SK-MEL-5 (cell line): ENCODE measurements around the gene RPL10. TPM values are rescaled to one million over a fixed set of nuclear protein-coding genes. Genes with fewer than 3 reads are reported as not detected.

Source experiments
- DNase-seq: peaks from one replicate; pipeline ENCODE4 v3.0.0-alpha.2; 2016; ENCODE audit warnings: low read depth, low spot score
- in situ Hi-C: cut with HindIII; loops from 2 replicates; pipeline ENCODE4 v1.10.0; 2016; ENCODE audit warnings: low sequenced_read_pairs, high pct_unique_total_duplicates, low pct_unique_long_range_greater_than_20kb
- total RNA-seq: library from RNA; depleted of rRNA; stranded (reverse); fragments of >200 nt; shearing (Covaris generic); gene quantifications from 2 replicates; pipeline ENCODE4 v1.2.3, GENCODE V29; 2014

The RPL10 gene
- total RNA-seq, 1 experiment from 2014 or later: 3,421 TPM

DNA sequence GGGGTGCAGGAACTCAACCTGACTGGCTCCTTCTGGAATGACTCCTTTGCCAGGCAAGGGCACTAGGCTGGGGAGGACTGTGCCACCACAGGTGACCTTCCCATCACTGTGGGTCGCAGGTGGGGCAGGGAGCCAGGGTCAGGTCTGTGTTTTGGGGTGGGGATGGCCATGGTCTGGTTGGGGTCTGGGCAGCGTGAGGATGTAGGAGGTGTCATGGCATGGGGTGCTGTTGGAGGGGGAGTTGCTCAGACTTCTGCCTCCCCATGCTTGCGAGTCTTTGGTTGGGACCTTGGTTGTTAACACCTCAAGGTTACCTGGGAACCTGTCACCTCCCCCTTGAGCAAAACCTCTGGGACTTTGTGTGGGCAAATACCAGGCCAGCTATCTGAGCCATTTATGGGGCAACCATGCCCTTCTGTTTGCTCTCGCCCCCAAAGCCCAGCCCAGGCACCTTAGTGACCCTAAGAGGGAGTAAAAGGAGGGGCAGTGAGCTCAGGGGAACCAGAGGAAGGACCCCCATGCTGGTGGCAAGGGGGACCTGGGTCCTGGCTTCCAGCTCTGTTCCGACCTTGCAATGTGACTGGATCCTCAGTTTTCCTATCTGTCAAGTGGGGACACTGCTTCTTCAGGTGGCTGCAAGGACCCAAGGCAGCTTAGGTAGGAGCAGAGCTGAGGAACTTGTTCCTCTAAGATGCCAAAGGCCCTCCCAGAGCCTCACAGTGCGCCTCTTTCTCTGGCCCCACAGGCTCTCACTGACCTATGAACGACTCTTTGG, 36.4 kb downstream of the RPL10 start:
- in situ Hi-C loops: no loop called here
- no peak for DNase-seq

DNA sequence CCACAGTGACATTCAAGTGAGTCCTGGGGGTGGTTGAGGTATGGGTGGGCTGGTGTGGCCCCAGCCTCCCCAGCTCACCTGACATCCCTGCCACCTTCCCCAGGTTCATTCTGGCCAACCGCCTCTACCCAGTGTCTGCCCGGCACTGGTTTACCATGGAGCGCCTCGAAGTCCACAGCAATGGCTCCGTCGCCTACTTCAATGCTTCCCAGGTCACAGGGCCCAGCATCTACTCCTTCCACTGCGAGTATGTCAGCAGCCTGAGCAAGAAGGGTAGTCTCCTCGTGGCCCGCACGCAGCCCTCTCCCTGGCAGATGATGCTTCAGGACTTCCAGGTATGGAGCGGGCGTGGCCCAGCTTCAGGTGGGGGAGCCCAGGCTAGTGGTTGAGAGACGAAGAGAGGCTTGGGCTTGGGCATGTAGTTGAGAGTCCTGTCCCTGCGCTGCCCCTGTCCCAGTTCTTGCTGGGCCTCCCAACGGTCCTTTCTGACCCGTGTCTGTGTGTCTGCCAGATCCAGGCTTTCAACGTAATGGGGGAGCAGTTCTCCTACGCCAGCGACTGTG, 37.1 kb downstream of the RPL10 start:
- in situ Hi-C loops: no loop called here
- no peak for DNase-seq

DNA sequence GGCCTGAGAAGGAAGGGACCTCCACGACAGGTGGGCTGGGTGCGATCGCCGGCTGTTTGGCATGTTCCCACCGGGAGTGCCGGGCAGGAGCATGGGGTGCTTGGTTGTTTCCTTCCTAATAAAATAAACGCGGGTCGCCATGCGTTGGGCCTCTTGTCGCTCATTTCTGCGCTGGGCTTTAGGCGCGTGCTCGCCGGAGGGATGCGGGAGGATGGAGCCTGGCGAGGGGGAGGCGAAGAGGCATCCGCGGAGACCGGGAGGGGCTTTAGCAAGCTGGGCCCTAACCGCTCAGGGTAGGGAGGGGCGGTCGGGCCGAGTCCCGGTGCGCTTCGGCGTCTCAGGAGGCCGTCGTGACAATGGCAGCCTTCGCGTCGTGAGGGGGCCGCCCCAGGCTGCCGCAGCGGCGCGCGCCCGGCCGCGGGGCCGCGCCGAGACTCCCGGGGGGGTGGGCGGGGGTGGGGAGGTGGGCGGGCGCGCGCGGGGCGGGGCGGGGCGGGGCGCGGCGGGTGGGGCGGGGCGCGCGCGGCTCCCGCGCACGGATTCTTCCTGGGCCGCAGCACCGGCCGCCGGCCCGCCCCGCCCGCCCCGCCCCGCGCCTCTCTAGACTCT, 38.3 kb downstream of the RPL10 start:
- DNase-seq: no peak
- in situ Hi-C loops: no loop called here

DNA sequence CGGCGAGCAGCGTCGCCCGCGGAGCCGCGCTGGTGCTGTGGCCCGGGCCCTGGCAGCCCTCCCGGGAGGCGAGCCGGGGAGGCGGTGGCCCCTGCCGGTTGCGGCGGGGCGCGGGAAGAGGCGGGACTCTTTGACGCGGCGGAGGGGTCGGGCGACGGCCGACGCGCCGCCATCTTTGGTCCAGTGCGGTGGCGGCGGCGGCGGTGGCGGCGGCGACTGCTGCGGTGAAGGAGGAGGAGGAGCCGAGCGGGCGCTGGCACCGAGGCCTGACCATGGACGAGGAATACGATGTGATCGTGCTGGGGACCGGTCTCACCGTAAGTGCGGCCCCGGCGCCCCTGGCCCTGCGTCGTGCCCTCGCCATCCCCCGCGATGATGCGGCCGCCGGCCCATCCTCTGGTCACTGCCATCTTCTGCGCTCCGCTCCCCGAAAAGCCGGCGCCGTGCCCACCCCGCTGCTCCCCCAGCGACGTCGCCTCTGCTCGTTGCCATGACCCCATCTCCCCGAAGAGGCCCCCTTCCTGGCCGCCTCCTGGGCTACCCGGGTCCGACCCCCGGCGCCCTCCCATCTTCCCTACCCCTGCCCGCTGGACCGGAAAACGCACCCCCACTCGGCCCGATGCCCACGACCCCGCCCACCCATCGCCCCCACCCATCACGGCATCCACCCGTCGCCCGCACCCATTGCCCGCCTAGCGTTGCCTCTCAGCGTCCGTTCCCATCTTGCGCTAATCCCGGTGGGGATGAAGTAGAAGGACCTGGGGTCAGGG, 39.0 kb downstream of the RPL10 start, which contains the start of gene GDI1:
GDI1 (plus strand) TSS at position 172 of the 770 bp plus-strand sequence; CDS start at position 273, 101 bp downstream.
- in situ Hi-C loops: no loop called here
- DNase-seq: peak; percentile 35

DNA sequence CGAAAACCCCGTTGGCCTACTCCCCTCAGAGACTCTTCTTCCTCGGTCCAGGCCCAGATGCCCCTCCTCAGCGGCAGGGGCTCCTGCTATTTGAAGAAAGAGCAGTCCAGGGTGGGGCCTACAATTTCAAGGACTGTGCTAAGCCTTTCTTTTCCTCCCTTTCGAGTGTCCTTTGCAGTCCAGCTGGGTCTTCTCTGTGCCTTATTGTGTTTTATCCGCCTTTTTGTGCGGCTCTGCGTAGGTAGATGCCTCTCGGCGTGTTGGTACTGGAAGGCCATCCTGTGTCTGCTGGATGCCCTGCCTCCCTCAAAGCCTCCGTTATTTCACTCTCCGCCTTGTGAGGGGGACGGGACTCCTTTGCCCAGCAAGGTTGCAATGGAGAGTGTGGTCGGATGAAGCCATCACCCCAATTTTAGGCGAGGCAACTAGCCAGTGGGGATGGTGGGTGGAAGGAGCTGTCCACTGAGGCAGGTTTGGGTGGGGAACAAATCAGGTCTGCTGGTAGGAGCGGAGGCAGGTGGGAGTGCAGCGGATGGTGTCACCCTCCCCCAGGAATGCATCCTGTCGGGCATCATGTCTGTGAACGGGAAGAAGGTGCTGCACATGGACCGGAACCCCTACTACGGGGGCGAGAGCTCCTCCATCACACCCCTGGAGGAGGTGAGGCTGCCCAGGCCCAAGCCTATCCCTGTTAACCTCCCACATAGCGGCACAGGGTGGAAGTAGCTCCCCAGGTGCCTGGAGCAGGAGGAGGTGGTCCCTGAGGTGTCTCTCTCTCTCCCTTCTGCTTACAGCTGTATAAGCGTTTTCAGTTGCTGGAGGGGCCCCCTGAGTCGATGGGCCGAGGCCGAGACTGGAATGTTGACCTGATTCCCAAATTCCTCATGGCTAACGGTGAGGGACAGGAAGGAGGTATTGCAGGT, 40.1 kb downstream of the RPL10 start:
- in situ Hi-C loops: no loop called here

DNA sequence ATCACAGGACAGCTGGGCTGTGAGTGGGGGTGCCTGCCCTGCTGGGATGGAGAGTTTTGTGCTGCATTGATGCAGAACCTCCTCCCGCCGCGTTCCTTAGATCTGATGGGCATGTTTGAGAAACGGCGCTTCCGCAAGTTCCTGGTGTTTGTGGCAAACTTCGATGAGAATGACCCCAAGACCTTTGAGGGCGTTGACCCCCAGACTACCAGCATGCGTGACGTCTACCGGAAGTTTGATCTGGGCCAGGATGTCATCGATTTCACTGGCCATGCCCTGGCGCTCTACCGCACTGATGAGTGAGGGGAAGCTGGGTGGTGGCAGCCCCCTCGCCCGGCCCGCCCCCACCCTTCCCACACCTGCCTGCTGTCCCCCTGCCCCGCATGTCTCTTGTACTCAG, 41.7 kb downstream of the RPL10 start:
- DNase-seq: no peak

More for the DNA sequence above, 40.1 kb downstream of the RPL10 start:
- DNase-seq: no peak

DNA sequence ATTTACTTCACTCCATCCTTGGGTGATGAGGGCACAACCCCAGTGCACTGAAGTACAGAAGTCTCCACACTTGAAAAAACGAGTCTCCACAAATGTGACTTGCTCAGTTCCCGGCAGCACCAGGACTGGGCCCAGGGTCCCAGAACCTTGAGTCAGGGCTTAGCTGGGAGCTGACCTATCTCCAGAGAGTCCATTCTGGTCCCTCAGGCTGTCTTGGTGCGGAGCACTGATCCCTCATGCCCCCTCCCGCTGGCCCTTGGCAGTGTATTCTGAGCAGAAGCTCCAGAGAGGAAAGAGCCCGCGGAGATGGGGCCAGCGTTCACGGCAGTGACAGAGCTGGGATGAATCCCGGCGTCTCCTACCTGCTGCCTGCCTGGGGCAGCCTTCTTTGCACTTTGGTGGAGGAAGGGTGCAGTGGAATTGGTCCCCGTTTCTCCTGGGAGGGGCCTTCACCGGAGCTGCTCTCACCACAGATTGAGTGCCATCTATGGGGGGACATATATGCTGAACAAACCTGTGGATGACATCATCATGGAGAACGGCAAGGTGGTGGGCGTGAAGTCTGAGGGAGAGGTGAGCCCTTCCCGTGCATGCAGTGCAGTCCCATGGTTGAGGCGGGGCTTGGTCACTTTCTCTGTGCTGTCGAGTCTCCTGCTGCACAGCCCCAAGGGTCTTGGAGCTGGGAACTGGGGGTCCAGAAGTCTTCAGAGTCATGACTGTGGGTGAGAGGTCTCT, 42.6 kb downstream of the RPL10 start:
- in situ Hi-C loops: no loop called here

More for the DNA sequence above, 41.7 kb downstream of the RPL10 start:
- in situ Hi-C loops: no loop called here

DNA sequence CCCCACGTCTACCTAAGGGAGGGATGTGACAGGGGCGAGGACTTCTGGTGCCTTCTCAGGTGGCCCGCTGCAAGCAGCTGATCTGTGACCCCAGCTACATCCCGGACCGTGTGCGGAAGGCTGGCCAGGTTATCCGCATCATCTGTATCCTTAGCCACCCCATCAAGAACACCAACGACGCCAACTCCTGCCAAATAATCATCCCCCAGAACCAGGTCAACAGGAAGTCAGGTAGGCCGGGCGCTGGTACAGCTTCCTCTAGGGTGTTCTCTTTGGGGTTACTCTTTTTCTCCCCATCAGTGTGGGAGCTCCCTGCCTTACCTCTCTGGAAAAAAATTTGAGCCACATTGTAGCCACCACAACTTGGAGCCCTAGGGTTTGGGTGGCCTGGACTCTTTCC, 43.4 kb downstream of the RPL10 start:
- DNase-seq: no peak
- in situ Hi-C loops: no loop called here

More for the DNA sequence above, 42.6 kb downstream of the RPL10 start:
- no peak for DNase-seq

DNA sequence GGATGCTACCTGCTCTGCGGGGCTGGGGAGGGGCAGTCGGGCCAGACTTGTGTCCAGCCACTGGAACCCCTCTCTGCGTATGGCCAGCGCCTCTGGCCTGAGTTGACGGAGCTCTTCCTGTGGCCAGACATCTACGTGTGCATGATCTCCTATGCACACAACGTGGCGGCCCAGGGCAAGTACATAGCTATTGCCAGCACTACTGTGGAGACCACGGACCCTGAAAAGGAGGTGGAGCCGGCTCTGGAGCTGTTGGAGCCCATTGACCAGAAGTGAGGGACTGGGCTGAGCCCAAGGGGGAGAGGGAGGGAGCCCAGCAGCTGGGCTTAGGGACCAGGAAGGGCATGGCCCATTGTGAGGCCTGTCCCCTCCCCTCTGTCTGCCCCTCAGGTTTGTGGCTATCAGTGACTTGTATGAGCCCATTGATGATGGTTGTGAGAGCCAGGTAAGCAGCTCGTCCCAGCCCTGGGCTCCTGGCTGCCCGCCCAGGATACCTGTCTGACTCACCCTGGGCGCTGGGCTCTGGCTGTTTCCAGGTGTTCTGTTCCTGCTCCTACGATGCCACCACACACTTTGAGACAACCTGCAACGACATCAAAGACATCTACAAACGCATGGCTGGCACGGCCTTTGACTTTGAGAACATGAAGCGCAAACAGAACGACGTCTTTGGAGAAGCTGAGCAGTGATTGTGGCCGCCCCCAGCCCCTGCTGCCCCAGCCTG, 44.0 kb downstream of the RPL10 start:
- in situ Hi-C loops: no loop called here
- DNase-seq: no peak

DNA sequence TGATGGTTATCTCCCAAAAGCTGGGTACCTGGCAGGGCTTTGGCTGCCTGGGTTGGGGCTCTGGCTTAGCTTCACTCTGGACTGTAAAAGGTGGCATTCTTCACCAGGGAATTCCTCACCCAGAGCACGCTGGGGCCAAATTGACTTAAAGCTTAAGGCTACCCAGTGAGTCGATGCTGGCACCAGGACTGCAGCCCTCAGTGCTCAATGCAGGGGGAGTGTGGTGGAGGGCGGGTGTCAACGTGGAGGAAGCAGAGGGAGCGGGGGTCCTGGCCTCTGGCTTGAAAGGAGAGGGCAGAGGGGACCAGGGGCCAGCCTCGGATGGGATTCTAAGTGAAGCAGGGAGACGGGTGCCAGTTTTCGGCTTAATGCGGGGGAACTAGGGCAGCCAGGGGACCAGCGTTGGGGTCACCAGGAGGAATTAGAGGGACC, 45.3 kb downstream of the RPL10 start:
- in situ Hi-C loops: no loop called here
- no peak for DNase-seq

DNA sequence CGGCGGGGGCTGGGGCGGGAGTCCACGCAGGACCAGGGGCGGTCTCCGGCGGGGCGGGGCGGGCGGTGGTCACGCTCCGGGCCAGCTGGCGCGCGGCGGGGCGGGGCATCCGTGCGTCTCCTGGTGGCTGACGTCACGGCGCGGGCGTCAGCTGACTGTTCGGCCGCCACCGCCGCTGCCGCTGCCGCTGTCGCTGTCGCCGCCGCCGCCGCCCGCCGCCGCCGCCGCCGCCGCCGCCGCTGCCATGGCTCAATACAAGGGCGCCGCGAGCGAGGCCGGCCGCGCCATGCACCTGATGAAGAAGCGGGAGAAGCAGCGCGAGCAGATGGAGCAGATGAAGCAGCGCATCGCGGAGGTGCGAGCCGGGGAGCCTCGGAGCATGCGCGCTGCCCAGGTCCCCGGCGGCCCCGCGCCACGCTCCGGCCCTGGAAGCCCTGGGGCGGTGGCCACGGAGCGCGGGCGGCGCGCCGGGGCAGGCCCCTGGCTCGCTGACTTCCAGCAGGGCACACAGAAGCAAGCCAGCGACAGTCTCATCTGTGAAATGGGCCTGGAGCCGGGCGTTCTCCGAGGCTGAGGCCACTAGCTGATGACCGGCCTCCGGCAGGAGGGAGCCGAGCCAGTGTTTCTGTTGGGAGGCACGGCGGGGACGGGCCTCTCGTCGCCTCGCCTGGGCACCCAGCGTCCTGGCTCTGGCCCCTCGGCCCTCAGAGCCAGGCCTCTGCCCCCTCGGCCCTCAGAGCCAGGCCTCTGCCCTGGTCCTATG, 46.0 kb downstream of the RPL10 start, which contains the start of gene FAM50A:
FAM50A (plus strand) TSS at position 150 of the 763 bp plus-strand sequence; CDS start at position 245, 95 bp downstream.
- in situ Hi-C loops: no loop called here
- DNase-seq: peak; percentile 60

DNA sequence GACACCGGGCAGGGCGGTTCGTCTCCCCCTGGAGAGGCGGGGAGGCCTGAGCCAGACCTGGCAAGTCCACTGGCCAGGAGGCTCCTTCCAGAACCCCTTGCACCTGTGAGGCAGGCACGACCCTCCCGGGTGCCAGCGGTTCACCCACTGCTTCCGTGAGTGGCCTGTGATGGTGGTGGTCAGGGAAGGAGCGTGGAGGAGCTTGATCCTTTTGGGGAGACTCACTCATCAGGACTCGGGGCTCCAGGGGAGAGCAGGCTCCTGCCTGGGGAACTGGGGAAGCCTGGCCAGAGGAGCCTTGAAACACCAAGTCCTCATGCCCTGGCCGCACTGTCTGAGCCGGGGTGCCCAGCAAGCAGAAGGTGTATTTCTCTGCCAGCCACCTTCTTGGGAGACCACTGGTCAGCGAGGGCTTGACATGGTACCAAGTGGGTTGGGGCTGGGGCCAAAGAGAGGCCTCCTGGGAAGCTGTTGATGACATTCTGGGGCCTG, 46.6 kb downstream of the RPL10 start:
- in situ Hi-C loops: no loop called here
- DNase-seq: no peak

DNA sequence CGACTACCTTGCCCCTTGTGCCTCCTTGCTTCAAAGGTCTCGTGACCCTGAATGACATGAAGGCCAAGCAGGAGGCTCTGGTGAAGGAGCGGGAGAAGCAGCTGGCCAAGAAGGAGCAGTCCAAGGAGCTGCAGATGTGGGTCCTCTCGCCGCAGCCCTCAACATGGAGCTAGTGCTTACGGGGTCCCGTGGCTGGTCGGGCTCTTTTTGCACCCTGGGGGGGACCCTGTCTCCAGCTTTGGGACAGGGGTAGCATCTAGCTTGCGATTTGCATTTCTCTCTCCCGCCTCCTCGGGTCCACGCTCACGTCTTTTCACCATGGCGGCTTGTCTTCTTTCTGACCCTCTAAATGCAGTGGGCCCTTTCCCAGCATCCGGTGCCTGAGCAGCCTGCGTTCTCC, 47.6 kb downstream of the RPL10 start:
- in situ Hi-C loops: no loop called here
- DNase-seq: no peak

DNA sequence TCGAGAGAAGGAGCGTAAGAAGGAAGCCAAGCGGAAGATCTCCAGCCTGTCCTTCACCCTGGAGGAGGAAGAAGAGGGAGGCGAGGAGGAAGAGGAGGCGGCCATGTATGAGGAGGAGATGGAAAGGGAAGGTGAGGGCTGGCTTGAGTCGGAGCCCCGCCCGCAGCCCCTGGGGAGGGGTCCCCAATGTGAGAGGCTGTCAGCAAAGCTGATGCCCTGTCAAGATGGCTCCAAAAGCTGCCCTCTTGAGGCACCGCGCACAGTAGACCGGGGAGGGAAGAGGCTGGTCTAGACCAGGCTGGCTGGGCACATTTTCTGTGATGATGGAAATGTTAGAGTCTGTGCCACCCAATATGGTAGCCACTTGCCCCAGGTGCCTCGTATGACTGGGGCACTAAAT, 48.3 kb downstream of the RPL10 start:
- in situ Hi-C loops: no loop called here
- no peak for DNase-seq

DNA sequence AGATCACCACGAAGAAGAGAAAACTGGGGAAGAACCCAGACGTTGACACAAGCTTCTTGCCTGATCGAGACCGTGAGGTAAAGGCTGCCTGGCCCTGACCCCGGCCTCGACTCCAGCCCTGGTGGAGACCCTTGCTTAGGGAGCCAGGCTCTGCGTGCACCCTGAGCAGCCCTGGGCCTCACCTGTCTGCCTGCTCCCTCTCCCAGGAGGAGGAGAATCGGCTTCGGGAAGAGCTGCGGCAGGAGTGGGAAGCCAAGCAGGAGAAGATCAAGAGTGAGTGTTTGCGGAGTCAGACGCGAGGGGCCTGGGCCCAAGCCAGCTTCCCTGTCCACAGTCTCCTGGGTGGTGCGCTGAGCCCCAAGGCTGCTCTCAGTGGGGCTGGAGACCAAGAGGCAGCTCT, 50.3 kb downstream of the RPL10 start:
- no peak for DNase-seq
- in situ Hi-C loops: no loop called here
